ENCODE results near the gene BCHE. TPM values are rescaled to one million over a fixed set of nuclear protein-coding genes. Genes with fewer than 3 reads are reported as not detected.

Gene BCHE
- total and polyA plus RNA-seq, 2 donors (not counting 3 experiments of a cell fraction or from before 2014, with no cell fraction given), result 0.27 to 0.66 TPM

DNA sequence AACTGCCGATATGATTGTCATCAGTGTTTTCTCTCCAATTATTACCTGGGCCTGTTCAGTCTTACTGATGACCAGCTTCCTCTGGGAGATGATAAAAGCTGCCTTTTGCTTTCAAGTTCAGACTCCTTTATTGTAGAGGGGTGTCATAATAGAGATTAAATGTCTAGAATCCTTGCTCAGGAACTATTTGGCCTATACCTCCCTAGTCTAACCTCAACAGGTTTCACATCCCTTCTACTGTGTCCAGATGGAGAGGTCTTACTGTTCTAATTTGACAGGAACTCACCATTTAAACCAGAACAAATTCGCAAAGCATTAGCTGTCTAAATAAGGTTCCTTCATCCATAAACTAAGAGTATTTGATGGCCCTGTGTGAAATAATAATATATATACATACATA, 88.0 kb downstream of the BCHE start:
- H3K36me3 ChIP-seq (ENCODE audit: control insufficient read depth in 2 of 2, extremely low read depth in 1 of 2, insufficient read depth in 2 of 2, low read length in 2 of 2), result no peaks in the 10 kb centered on the region
- H3K79me2 ChIP-seq (ENCODE audit: control insufficient read depth, insufficient read depth, low read length), result no peaks in the 10 kb centered on the region
- CTCF ChIA-PET, result no interaction called here
- TF ChIP-seq, protein P1, sequence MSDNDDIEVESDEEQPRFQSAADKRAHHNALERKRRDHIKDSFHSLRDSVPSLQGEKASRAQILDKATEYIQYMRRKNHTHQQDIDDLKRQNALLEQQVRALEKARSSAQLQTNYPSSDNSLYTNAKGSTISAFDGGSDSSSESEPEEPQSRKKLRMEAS (IDR thresholded peaks at IDR 0.05; ENCODE audit: insufficient read depth, insufficient read length), result no peak
- no peak overlapping the region for H3K4me2 ChIP-seq (ENCODE audit: insufficient read depth, low read length)
- no peak overlapping the region for H3K4me3 ChIP-seq (replicated peaks in 1 of 3; ENCODE audit: insufficient read depth in 1 of 3, low read depth in 1 of 3, low read length in 3 of 3)
- BruUV-seq (replicated peaks), result no TSS peak
- H3K4me1 ChIP-seq (ENCODE audit: control insufficient read depth, extremely low read depth, insufficient read depth, low read length), result peaks cover 2% of the 10 kb centered on the region
- intact Hi-C loops (cut with micrococcal nuclease), result no loop called here
- no peaks in the 10 kb centered on the region for H3K27me3 ChIP-seq (ENCODE audit: control insufficient read depth in 2 of 2, insufficient read depth in 2 of 2, low read length in 2 of 2)
- no peak for DNase-seq (ENCODE audit: low read depth, low spot score)
- no peak overlapping the region for H3K27ac ChIP-seq (ENCODE audit: insufficient read depth, low read depth, low read length)
- POLR2A ChIA-PET, result no interaction called here
- no peak overlapping the region for H2AFZ ChIP-seq (ENCODE audit: low read depth, low read length)
- H3K9ac ChIP-seq (replicated peaks; ENCODE audit: extremely low read depth, insufficient read depth, low read length), result no peak overlapping the region
- FAIRE-seq, result no peak
- H3K9me1 ChIP-seq (replicated peaks; ENCODE audit: control insufficient read depth, extremely low read depth, insufficient read depth, low read length), result no peaks in the 10 kb centered on the region
- no peaks in the 10 kb centered on the region for H3K9me3 ChIP-seq (replicated peaks; ENCODE audit: control insufficient read depth, insufficient read depth, low read length)
- no peaks in the 10 kb centered on the region for H4K20me1 ChIP-seq (replicated peaks; ENCODE audit: control insufficient read depth, extremely low read depth, insufficient read depth, low read length)
- dilution Hi-C loops (cut with MboI; ENCODE audit: extremely low pct_ligation_motif_present, low sequenced_read_pairs), result no loop called here

DNA sequence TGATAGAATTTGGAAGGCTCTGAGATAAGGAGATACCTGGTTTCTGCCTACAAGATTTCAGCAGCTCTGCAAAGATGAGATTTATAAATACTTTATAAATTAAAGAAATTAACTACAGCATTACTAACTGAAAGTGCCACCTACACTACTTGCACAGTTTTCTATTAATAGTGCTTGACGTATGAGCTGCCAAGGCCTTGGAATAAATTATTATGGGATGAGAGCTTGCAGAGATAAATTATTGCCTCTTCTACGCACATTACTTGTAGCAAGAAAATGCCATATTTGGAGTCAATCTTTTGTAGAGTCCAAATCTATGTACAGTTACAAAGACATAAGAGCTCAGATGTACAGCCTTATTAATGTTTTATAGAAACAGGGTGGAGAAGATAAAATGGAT, 89.1 kb downstream of the BCHE start:
- TF ChIP-seq FOS (IDR thresholded peaks at IDR 0.05; ENCODE audit: borderline replicate concordance, insufficient read depth, low read length) (no peak), POLR2A (IDR thresholded peaks at IDR 0.05; ENCODE audit: low read depth, low read length) (no peak), EZH2 (IDR thresholded peaks at IDR 0.05; ENCODE audit: borderline replicate concordance, low read depth, low read length, severe bottlenecking) (no peak), JUN (IDR thresholded peaks at IDR 0.05; ENCODE audit: borderline replicate concordance, insufficient read depth, insufficient read length, low read depth) (no peak), GATA2 (IDR thresholded peaks at IDR 0.05; ENCODE audit: insufficient read depth, insufficient read length, low read depth, low read length) (no peak), MYC (IDR thresholded peaks at IDR 0.05; ENCODE audit: low read depth, low read length) (no peak), POLR2AphosphoS5 (IDR thresholded peaks at IDR 0.05; ENCODE audit: insufficient read depth, low read depth, low read length) (no peak)
- TF ChIP-seq, protein P2, sequence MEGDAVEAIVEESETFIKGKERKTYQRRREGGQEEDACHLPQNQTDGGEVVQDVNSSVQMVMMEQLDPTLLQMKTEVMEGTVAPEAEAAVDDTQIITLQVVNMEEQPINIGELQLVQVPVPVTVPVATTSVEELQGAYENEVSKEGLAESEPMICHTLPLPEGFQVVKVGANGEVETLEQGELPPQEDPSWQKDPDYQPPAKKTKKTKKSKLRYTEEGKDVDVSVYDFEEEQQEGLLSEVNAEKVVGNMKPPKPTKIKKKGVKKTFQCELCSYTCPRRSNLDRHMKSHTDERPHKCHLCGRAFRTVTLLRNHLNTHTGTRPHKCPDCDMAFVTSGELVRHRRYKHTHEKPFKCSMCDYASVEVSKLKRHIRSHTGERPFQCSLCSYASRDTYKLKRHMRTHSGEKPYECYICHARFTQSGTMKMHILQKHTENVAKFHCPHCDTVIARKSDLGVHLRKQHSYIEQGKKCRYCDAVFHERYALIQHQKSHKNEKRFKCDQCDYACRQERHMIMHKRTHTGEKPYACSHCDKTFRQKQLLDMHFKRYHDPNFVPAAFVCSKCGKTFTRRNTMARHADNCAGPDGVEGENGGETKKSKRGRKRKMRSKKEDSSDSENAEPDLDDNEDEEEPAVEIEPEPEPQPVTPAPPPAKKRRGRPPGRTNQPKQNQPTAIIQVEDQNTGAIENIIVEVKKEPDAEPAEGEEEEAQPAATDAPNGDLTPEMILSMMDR (IDR thresholded peaks at IDR 0.05; ENCODE audit: extremely low read depth in 1 of 2, insufficient read depth in 1 of 2, low read depth in 1 of 2, low read length in 2 of 2), result no peak
- TF ChIP-seq, protein P1 (IDR thresholded peaks at IDR 0.05; ENCODE audit: insufficient read depth, insufficient read length), result no peak
- intact Hi-C loops (cut with micrococcal nuclease) (no loop called here), dilution Hi-C loops (cut with MboI; ENCODE audit: extremely low pct_ligation_motif_present, low sequenced_read_pairs) (no loop called here)
- no peak for FAIRE-seq
- ChIA-PET POLR2A (no interaction called here), CTCF (no interaction called here)
- no peaks in the 10 kb centered on the region for H4K20me1 ChIP-seq (replicated peaks; ENCODE audit: control insufficient read depth, extremely low read depth, insufficient read depth, low read length)
- H2AFZ ChIP-seq (ENCODE audit: low read depth, low read length), result no peak overlapping the region
- H3K36me3 ChIP-seq (ENCODE audit: control insufficient read depth in 2 of 2, extremely low read depth in 1 of 2, insufficient read depth in 2 of 2, low read length in 2 of 2), result no peaks in the 10 kb centered on the region
- no peak overlapping the region for H3K27ac ChIP-seq (ENCODE audit: insufficient read depth, low read depth, low read length)
- H3K9me3 ChIP-seq (replicated peaks; ENCODE audit: control insufficient read depth, insufficient read depth, low read length), result no peaks in the 10 kb centered on the region
- no peaks in the 10 kb centered on the region for H3K27me3 ChIP-seq (ENCODE audit: control insufficient read depth in 2 of 2, insufficient read depth in 2 of 2, low read length in 2 of 2)
- H3K4me3 ChIP-seq (replicated peaks in 1 of 3; ENCODE audit: insufficient read depth in 1 of 3, low read depth in 1 of 3, low read length in 3 of 3), result no peak overlapping the region
- no TSS peak for BruUV-seq (replicated peaks)
- no peaks in the 10 kb centered on the region for H3K9me1 ChIP-seq (replicated peaks; ENCODE audit: control insufficient read depth, extremely low read depth, insufficient read depth, low read length)
- H3K4me2 ChIP-seq (ENCODE audit: insufficient read depth, low read length), result no peak overlapping the region
- H3K9ac ChIP-seq (replicated peaks; ENCODE audit: extremely low read depth, insufficient read depth, low read length), result no peak overlapping the region
- no peaks in the 10 kb centered on the region for H3K4me1 ChIP-seq (ENCODE audit: control insufficient read depth, extremely low read depth, insufficient read depth, low read length)
- H3K79me2 ChIP-seq (ENCODE audit: control insufficient read depth, insufficient read depth, low read length), result no peaks in the 10 kb centered on the region
- DNase-seq (ENCODE audit: low read depth, low spot score), result no peak
